ENCODE data around the gene ZNF529. TPM values are rescaled to one million over a fixed set of nuclear protein-coding genes. Genes with fewer than 3 reads are reported as not detected.
A peak's percentile ranks its signal among the peaks of the same experiment; 100 is the strongest.

ZNF529 gene
- total and polyA plus RNA-seq, 2 of the 8 experiments (the other 6 are each of a cell fraction or from before 2014, with no cell fraction given), result 8.4 to 14.1 TPM

DNA sequence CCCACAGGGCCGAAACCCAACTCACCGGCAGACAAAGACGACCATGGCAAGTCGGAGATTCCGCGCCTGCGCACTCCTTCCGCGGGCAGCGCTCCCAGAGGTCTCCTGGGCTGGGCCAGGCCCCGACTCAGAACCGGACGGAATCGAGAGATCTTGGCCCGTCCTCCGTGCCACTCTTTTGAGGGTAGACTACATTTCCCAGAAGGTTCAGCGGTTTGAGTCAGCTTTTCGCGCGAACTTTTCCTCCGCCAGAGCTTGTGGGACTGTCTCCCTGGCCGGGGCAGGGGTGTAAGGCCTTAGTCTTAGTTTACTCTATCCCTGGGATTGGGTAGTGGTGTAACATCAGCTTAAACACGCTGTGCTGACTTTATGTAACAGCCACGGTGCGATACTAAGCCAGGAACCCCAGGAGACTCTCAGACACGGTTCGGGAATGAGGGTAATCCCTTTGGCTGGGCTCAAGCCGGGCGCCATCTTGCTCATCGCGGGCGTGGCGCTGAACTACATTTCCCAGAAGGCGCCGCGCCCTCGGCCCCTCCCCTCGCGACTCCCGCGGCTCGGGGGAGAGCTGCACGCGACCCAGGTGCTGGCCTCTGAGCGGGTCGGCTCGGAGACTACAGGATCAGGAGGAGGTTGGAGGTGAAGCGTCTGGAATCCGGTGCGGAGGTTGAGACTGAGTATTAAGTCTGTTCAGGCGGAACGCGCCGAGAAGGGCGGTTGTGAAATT lies 44.7 kb downstream of the ZNF529 start, which contains the start of gene ZNF260:
TSS of gene ZNF260 (minus strand) at position 78 of the 727 bp plus-strand sequence. CDS start 13,033 bp downstream, outside the sequence.
- peak within 1 kb of the TSS; percentile 91 for H3K14ac ChIP-seq (ENCODE audit: insufficient read length)
- peak within 1 kb of the TSS; percentile 72 to 98 (median 85) for H3K4me3 ChIP-seq (ENCODE audit: extremely low read depth in 1 of 4, insufficient read depth in 2 of 4, low read depth in 3 of 4, low read length in 4 of 4)
- ChIA-PET CTCF (ENCODE audit: partially characterized antibody) (interaction anchor here (0.6 to 1.6 kb wide), 3 partner anchors 51 to 782 kb away, joined by 4 to 5 read pairs (median 4); partner anchors contain the start of gene ZNF345), POLR2A (ENCODE audit: partially characterized antibody) (interaction anchor here (0.6 to 4.3 kb wide), 34 partner anchors 10 to 689 kb away, joined by 3 to 72 read pairs (median 4); partner anchors contain the start of genes TBCB, ZFP14, ZFP82 and ZNF146)
- H2BK15ac ChIP-seq (ENCODE audit: low read length), result peak within 1 kb of the TSS; percentile 92
- peak within 1 kb of the TSS; percentile 99 for H4K5ac ChIP-seq (ENCODE audit: insufficient read length, low read depth, low read length)
- 1% methylated on average over 55 of the region's 55 CpGs; no CpG with 5 or more reads in 1 of the 2 experiments for WGBS, 2 experiments (ENCODE audit: extremely low coverage in 1 of 2, insufficient coverage in 1 of 2, insufficient read length in 1 of 2, insufficient replicate concordance in 2 of 2, low coverage in 1 of 2, low lambda C conversion rate in 2 of 2, missing lambda C conversion rate in 1 of 2)
- no peaks in the 10 kb centered on the region for H3K27me3 ChIP-seq (replicated peaks in 1 of 4; ENCODE audit: control insufficient read depth in 3 of 4, extremely low read depth in 1 of 4, insufficient read depth in 3 of 4, low read length in 3 of 4)
- H4K8ac ChIP-seq (ENCODE audit: extremely low read depth, insufficient read depth, low read length), result peak within 1 kb of the TSS; percentile 98
- peak within 1 kb of the TSS; percentile 99 for H4K91ac ChIP-seq (replicated peaks; ENCODE audit: insufficient read length, low read length)
- peaks cover 4 to 12% (median 6%) of the 10 kb centered on the region in 4 experiments; a peak in 5 of 8 replicates for H3K36me3 ChIP-seq (ENCODE audit: control insufficient read depth in 2 of 4, insufficient read depth in 4 of 4, low read length in 3 of 4)
- no peak within 1 kb of the TSS for H2BK20ac ChIP-seq (ENCODE audit: low read length)
- H3K23ac ChIP-seq (ENCODE audit: insufficient read length), result peak within 1 kb of the TSS; percentile 57
- FAIRE-seq (peak; percentile 80), DNase-seq (ENCODE audit: low read depth in 1 of 2, low spot score in 2 of 2) (peak; percentile 92 to 96)
- no peaks in the 10 kb centered on the region for H4K20me1 ChIP-seq (replicated peaks in 1 of 2; ENCODE audit: control insufficient read depth in 1 of 2, insufficient read depth in 2 of 2, low read length in 2 of 2)
- H3K9ac ChIP-seq (replicated peaks in 1 of 4; ENCODE audit: extremely low read depth in 1 of 4, low read depth in 3 of 4, low read length in 3 of 4), result peak within 1 kb of the TSS; percentile 89 to 100 (median 98)
- H3K4me1 ChIP-seq (replicated peaks in 1 of 4; ENCODE audit: control insufficient read depth in 3 of 4, insufficient read depth in 4 of 4, low read length in 3 of 4), result peaks cover 0 to 4% (median 2%) of the 10 kb centered on the region in 4 experiments; a peak in 6 of 7 replicates
- H2AK5ac ChIP-seq (ENCODE audit: low read depth, low read length), result peak within 1 kb of the TSS; percentile 96
- H2BK120ac ChIP-seq (replicated peaks; ENCODE audit: low read depth, low read length), result peak within 1 kb of the TSS; percentile 86
- peak within 1 kb of the TSS; percentile 99 for H3K27ac ChIP-seq (ENCODE audit: low read depth, low read length)
- H3K79me1 ChIP-seq (ENCODE audit: low read depth, low read length), result peaks cover 4% of the 10 kb centered on the region; the same call in 1 of the 2 replicates
- H3K18ac ChIP-seq (ENCODE audit: extremely low read depth, low read length), result peak within 1 kb of the TSS; percentile 98
- H3K23me2 ChIP-seq (ENCODE audit: low read depth, low read length), result peaks cover 8% of the 10 kb centered on the region
- H3K4ac ChIP-seq (replicated peaks; ENCODE audit: insufficient read length, low read depth, low read length), result peak within 1 kb of the TSS; percentile 81
- no peaks in the 10 kb centered on the region for H3K9me3 ChIP-seq (ENCODE audit: insufficient read depth in 2 of 2, low read depth in 1 of 2, low read length in 1 of 2)
- H3K4me2 ChIP-seq (ENCODE audit: insufficient read depth in 1 of 2, low read depth in 2 of 2, low read length in 2 of 2), result peak within 1 kb of the TSS; percentile 97 to 99
- H3K79me2 ChIP-seq (ENCODE audit: control insufficient read depth in 1 of 2, insufficient read depth in 2 of 2, low read length in 2 of 2), result peaks cover 8 to 45% of the 10 kb centered on the region in 2 experiments
- peak within 1 kb of the TSS; percentile 99 for H2BK12ac ChIP-seq (ENCODE audit: low read depth, low read length)
- H2BK5ac ChIP-seq (ENCODE audit: low read depth, low read length), result peak within 1 kb of the TSS; percentile 99
- peak within 1 kb of the TSS; percentile 99 for H2AFZ ChIP-seq (ENCODE audit: low read length)
- peak within 1 kb of the TSS; percentile 86 for H3K56ac ChIP-seq (replicated peaks; ENCODE audit: insufficient read length, low read depth, low read length)
- TF ChIP-seq CHD2 (IDR thresholded peaks at IDR 0.05; ENCODE audit: low read length) (peak; percentile 61; the same call in 1 of the 2 replicates), SP4 (IDR thresholded peaks at IDR 0.05; ENCODE audit: low read length) (peak; percentile 69; the same call in 1 of the 2 replicates), RFX5 (IDR thresholded peaks at IDR 0.05; ENCODE audit: borderline replicate concordance, low read depth, low read length) (no peak), EGR1 (IDR thresholded peaks at IDR 0.05; ENCODE audit: borderline replicate concordance, low read depth, low read length) (no peak), PHF8 (conservative IDR thresholded peaks at IDR 0.05; ENCODE audit: low read depth, low read length) (peak; percentile 98), BRCA1 (IDR thresholded peaks at IDR 0.05; ENCODE audit: low read depth, low read length) (peak; percentile 40; the same call in 1 of the 2 replicates), ZNF274 (IDR thresholded peaks at IDR 0.05; ENCODE audit: borderline replicate concordance, extremely low read depth, low read length) (no peak), FOSL1 (IDR thresholded peaks at IDR 0.05; ENCODE audit: insufficient read depth, low read depth, low read length) (no peak), SIX5 (IDR thresholded peaks at IDR 0.05; ENCODE audit: low read depth, low read length) (peak; percentile 67), TAF1 (IDR thresholded peaks at IDR 0.05; ENCODE audit: low read depth, low read length) (peak; percentile 93)
- TF ChIP-seq, protein P1, sequence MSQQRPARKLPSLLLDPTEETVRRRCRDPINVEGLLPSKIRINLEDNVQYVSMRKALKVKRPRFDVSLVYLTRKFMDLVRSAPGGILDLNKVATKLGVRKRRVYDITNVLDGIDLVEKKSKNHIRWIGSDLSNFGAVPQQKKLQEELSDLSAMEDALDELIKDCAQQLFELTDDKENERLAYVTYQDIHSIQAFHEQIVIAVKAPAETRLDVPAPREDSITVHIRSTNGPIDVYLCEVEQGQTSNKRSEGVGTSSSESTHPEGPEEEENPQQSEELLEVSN (IDR thresholded peaks at IDR 0.05), result peak; percentile 55; the same call in 1 of the 2 replicates
